Activated CD4-positive, alpha-beta T cell treated with anti-CD3 and anti-CD28 coated beads, Interleukin-2, amount 50 U/mL, for 1 hour (primary cell): ENCODE results near the gene LIPG.

ENCODE experiments used
- DNase-seq: peaks from one replicate; pipeline ENCODE4 v3.0.0-alpha.2; 2020

The LIPG gene

GRCh38 chr18:49640741-49641140, 78.9 kb downstream of the LIPG start:
- DNase-seq, result no peak

DNA sequence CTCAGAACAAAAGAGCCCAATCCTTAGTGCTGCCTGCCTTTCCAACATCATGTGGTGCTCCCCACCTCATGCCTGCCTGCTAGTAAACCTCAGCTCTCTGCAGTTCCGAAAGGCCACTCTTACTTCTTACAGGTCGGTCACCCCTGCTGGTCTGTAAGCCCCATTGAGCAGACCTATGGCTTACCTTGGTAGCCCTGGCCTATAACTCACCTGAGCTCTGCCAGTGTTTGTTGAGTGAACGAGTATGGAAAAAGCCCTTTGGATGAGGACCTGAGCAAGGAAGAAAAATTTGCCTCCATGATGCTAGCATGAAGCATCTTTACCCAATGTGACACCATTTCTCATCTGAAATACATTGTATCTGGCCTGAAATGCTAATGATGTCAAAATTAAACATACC, 83.3 kb downstream of the LIPG start:
- DNase-seq, result no peak

GRCh38 chr18:49645841-49646351, 84.0 kb downstream of the LIPG start:
- no peak for DNase-seq

GRCh38 chr18:49646873-49647272, 85.0 kb downstream of the LIPG start:
- DNase-seq, result no peak

GRCh38 chr18:49647496-49648168, 85.8 kb downstream of the LIPG start:
- no peak for DNase-seq

DNA sequence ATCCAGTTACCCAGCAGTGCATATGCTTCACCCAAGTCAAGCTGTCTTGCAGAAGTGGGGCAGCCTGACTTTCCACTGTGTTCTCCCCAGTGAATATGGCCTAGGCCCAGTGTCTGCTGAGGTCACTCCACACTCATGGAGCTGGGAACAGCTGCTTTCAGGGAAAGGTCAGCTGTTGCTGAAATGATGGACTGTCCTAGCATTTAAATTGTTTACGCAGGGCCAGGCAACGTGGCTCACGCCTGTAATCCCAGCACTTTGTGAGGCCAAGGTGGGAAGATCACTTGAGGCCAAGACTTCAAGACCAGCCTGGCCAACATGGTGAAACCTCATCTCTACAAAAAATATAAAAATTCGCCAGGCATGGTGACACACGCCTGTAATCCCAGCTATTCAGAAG, 86.5 kb downstream of the LIPG start:
- DNase-seq, result no peak
